ENCODE results near the gene CHRM2. TPM values are rescaled to one million over a fixed set of nuclear protein-coding genes. Genes with fewer than 3 reads are reported as not detected.

CHRM2 gene
- total and polyA plus RNA-seq, 2 of the 8 experiments (the other 6 are each of a cell fraction or from before 2014, with no cell fraction given) = 0.17 to 0.32 TPM

GRCh38 chr7:136865777-136866176 is 2.7 kb upstream of the CHRM2 start:
- no peak overlapping the region for H3K23ac ChIP-seq (ENCODE audit: insufficient read length)
- peaks cover 25 to 28% (median 28%) of the 10 kb centered on the region in 4 experiments for H3K27me3 ChIP-seq (replicated peaks in 1 of 4; ENCODE audit: control insufficient read depth in 3 of 4, extremely low read depth in 1 of 4, insufficient read depth in 3 of 4, low read length in 3 of 4)
- no peaks in the 10 kb centered on the region for H3K36me3 ChIP-seq (ENCODE audit: control insufficient read depth in 2 of 4, insufficient read depth in 4 of 4, low read length in 3 of 4)
- H2BK120ac ChIP-seq (replicated peaks; ENCODE audit: low read depth, low read length) = no peak overlapping the region
- no peak overlapping the region for H3K4me3 ChIP-seq (ENCODE audit: extremely low read depth in 1 of 4, insufficient read depth in 2 of 4, low read depth in 3 of 4, low read length in 4 of 4)
- ChIA-PET CTCF (ENCODE audit: partially characterized antibody) (no interaction called here), POLR2A (ENCODE audit: partially characterized antibody) (no interaction called here)
- no peak overlapping the region for H4K8ac ChIP-seq (ENCODE audit: extremely low read depth, insufficient read depth, low read length)
- H2BK12ac ChIP-seq (ENCODE audit: low read depth, low read length) = no peak overlapping the region
- no peak overlapping the region for H2BK5ac ChIP-seq (ENCODE audit: low read depth, low read length)
- no peak overlapping the region for H3K56ac ChIP-seq (replicated peaks; ENCODE audit: insufficient read length, low read depth, low read length)
- H3K79me1 ChIP-seq (ENCODE audit: low read depth, low read length) = no peaks in the 10 kb centered on the region
- H3K14ac ChIP-seq (ENCODE audit: insufficient read length) = no peak overlapping the region
- H2AFZ ChIP-seq (ENCODE audit: low read length) = no peak overlapping the region
- FAIRE-seq = no peak
- DNase-seq (ENCODE audit: low read depth in 1 of 2, low spot score in 2 of 2) = no peak
- H3K79me2 ChIP-seq (ENCODE audit: control insufficient read depth in 1 of 2, insufficient read depth in 2 of 2, low read length in 2 of 2) = no peaks in the 10 kb centered on the region
- H3K4ac ChIP-seq (replicated peaks; ENCODE audit: insufficient read length, low read depth, low read length) = no peak overlapping the region
- no peak overlapping the region for H4K5ac ChIP-seq (ENCODE audit: insufficient read length, low read depth, low read length)
- H2BK20ac ChIP-seq (ENCODE audit: low read length) = no peak overlapping the region
- H3K4me1 ChIP-seq (replicated peaks in 1 of 4; ENCODE audit: control insufficient read depth in 3 of 4, insufficient read depth in 4 of 4, low read length in 3 of 4) = peaks cover 0 to 20% (median 13%) of the 10 kb centered on the region in 4 experiments; a peak in 6 of 7 replicates
- H3K18ac ChIP-seq (ENCODE audit: extremely low read depth, low read length) = no peak overlapping the region
- H3K23me2 ChIP-seq (ENCODE audit: low read depth, low read length) = peaks cover 22% of the 10 kb centered on the region
- 93% methylated on average over 2 of the region's 2 CpGs; no CpG with 5 or more reads in 1 of the 2 experiments for WGBS, 2 experiments (ENCODE audit: extremely low coverage in 1 of 2, insufficient coverage in 1 of 2, insufficient read length in 1 of 2, insufficient replicate concordance in 2 of 2, low coverage in 1 of 2, low lambda C conversion rate in 2 of 2, missing lambda C conversion rate in 1 of 2)
- no peak overlapping the region for H3K27ac ChIP-seq (ENCODE audit: low read depth, low read length)
- no peaks in the 10 kb centered on the region for H3K9me3 ChIP-seq (ENCODE audit: insufficient read depth in 2 of 2, low read depth in 1 of 2, low read length in 1 of 2)
- H3K4me2 ChIP-seq (ENCODE audit: insufficient read depth in 1 of 2, low read depth in 2 of 2, low read length in 2 of 2) = no peak overlapping the region
- H2BK15ac ChIP-seq (ENCODE audit: low read length) = no peak overlapping the region
- H2AK5ac ChIP-seq (ENCODE audit: low read depth, low read length) = no peak overlapping the region
- peaks cover 0 to 3% of the 10 kb centered on the region in 2 experiments for H4K20me1 ChIP-seq (replicated peaks in 1 of 2; ENCODE audit: control insufficient read depth in 1 of 2, insufficient read depth in 2 of 2, low read length in 2 of 2)
- H3K9ac ChIP-seq (replicated peaks in 1 of 4; ENCODE audit: extremely low read depth in 1 of 4, low read depth in 3 of 4, low read length in 3 of 4) = no peak overlapping the region
- H4K91ac ChIP-seq (replicated peaks; ENCODE audit: insufficient read length, low read length) = no peak overlapping the region
- TF ChIP-seq EGR1 (IDR thresholded peaks at IDR 0.05; ENCODE audit: borderline replicate concordance, low read depth, low read length) (no peak), PHF8 (conservative IDR thresholded peaks at IDR 0.05; ENCODE audit: low read depth, low read length) (no peak), BACH1 (IDR thresholded peaks at IDR 0.05; ENCODE audit: low read length) (no peak), CTBP2 (IDR thresholded peaks at IDR 0.05; ENCODE audit: borderline replicate concordance, insufficient read depth, insufficient read length, low read length) (no peak)
- TF ChIP-seq, protein P1, sequence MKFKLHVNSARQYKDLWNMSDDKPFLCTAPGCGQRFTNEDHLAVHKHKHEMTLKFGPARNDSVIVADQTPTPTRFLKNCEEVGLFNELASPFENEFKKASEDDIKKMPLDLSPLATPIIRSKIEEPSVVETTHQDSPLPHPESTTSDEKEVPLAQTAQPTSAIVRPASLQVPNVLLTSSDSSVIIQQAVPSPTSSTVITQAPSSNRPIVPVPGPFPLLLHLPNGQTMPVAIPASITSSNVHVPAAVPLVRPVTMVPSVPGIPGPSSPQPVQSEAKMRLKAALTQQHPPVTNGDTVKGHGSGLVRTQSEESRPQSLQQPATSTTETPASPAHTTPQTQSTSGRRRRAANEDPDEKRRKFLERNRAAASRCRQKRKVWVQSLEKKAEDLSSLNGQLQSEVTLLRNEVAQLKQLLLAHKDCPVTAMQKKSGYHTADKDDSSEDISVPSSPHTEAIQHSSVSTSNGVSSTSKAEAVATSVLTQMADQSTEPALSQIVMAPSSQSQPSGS (IDR thresholded peaks at IDR 0.05; ENCODE audit: low read length) = no peak

Measured in H1 (cell line).